LNCAP (cell line): ENCODE data around the gene SMCO3.

Experiments
- CTCF ChIP-seq: fragments of 450-650 bp; IDR thresholded peaks from 2 replicates; pipeline ENCODE4 v1.5.1; 2017; ENCODE audit warnings: mild to moderate bottlenecking

Gene SMCO3

GRCh38 chr12:14849661-14850060 is 35.7 kb upstream of the SMCO3 start:
- no peak for TF ChIP-seq CTCF

DNA sequence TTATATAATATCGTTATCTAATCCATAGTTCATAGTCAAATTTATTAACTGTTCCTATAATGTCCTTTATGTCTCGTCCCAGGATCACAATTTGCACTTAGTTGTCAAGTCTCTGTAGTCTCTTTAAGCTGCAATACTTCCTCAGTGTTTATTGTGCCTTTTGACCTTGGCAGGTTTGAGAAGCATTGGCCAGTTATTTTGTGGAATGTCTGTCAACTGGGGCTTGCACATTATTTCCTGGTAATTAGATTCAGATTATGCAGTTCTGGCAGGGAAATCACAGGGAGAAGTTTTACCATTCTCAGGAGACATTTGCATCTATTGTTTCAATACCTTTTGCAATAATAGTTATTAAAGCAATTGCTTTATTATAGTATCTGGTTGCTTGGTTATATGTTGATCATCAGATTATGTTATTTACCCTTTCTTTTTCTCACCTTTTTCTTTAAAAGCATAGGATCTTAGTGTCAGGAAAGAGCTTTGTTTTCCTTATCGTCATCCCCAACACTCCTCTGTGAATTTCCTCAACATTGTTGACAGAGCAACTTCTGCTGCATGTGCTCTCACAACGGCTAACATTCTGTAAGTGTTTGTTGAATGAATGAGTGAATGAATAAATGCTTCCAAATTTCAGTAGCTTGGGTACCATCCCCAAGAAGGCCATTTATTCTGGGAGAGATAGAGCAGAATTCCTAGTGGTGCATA is 33.0 kb upstream of the SMCO3 start:
- TF ChIP-seq CTCF, result no peak

DNA sequence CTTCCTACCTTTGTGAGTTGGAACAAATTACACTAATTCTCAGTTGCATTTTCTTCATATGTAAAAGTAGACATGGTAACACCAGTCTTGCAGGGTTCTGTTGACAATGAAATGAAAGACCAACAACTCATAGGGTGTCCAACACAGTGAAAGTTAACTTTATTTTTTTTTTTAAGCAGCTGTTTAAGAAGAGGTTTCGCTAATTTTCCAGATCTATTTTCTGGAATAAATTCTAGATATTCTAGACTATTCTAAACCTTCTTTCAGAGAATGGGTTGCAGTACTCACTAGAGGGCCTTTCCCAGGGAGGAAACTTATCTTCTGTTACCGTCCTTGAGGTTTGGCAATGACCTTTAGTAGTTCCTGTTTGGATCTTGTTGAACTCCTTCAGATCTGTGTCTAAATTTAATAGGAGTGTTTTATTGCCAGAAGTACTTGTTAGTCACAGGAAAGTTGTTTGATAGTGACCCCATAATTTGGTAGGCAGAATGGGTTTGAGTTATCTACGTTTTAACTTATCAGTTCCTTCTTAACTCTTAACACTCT is 32.1 kb upstream of the SMCO3 start:
- TF ChIP-seq CTCF, result no peak

DNA sequence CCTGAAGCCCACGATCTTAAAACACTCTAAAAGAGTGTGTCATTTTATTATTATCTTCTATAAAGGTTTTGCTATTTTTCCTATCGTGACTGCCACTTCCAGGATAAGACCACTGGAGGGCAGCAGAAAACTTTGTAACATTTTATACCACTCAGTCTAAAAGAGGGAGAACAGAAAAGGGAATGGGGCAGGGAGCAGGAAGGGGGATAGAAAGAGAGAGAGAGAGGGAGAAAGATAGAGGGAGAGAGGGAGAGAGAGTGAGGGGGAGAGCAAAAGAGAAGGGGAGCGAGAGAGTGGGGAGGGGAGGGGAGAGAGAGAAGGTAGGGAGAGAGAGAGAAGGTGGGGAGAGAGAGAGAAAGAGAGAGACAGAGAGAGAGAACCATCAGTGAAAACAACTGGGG is 31.4 kb upstream of the SMCO3 start:
- TF ChIP-seq CTCF, result peak; percentile 82

DNA sequence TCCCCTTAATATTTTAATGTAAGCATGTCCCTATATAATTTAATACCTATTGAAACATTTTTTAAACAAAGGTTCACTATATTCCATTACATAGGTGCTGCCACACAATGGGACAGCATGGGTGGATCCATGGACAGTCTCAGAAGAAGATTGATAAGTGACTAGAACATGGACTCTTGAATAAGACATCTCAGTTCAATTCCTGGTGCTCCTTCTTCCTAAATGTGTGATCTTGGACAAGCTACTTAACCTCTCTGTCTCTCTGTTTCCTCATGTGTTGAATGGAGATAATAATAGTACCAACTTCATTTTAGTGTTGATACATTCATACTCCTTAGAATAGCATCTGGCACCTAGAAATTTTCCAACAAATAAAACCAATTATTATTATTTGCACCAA is 30.4 kb upstream of the SMCO3 start:
- TF ChIP-seq CTCF, result no peak

- TF ChIP-seq CTCF, result no peak
These were observed 29.5 kb upstream of the SMCO3 start, which contains the start of gene ART4 for GRCh38 chr12:14843425-14843887. Gene ART4, minus strand, starts transcription at chr12:14843526. Its CDS starts 413 bp downstream, at chr12:14843113.

GRCh38 chr12:14842315-14842714 is 28.3 kb upstream of the SMCO3 start:
- TF ChIP-seq CTCF, result no peak
